ENCODE data around the gene C11orf24. TPM values are rescaled to one million over a fixed set of nuclear protein-coding genes. Genes with fewer than 3 reads are reported as not detected.

Gene C11orf24
- total and polyA plus RNA-seq, 2 of the 8 experiments (the other 6 are each of a cell fraction or from before 2014, with no cell fraction given) = 45.4 to 51.7 TPM

DNA sequence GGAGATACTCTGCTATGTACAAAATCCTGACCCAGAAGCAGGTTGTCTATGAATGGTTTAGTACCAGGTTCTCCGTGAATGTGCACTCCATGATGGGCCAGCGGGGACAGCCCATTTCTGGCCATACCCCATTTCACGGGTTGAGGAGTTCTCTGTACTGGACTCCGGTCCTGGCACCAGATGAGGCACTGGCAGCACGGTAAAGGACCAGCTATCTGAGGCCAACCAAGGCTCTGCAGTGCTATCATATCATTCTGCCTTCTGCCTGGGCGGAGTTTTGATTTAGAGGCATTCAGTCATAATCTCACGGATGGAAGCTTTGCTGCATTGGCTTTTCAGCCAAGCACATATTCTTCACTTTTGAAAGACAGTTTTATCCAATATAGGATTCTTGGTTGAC lies 40.2 kb downstream of the C11orf24 start:
- H3K36me3 ChIP-seq (ENCODE audit: control insufficient read depth in 2 of 4, insufficient read depth in 4 of 4, low read length in 3 of 4) = no peaks in the 10 kb centered on the region

More for the DNA sequence above, 40.2 kb downstream of the C11orf24 start:
- no peak overlapping the region for H3K27ac ChIP-seq (ENCODE audit: low read depth, low read length)
- no peak overlapping the region for H3K14ac ChIP-seq (ENCODE audit: insufficient read length)
- no peaks in the 10 kb centered on the region for H3K79me2 ChIP-seq (ENCODE audit: control insufficient read depth in 1 of 2, insufficient read depth in 2 of 2, low read length in 2 of 2)
- H2BK120ac ChIP-seq (replicated peaks; ENCODE audit: low read depth, low read length) = no peak overlapping the region
- H2AK5ac ChIP-seq (ENCODE audit: low read depth, low read length) = no peak overlapping the region
- POLR2A ChIA-PET (ENCODE audit: partially characterized antibody) = no interaction called here
- H4K91ac ChIP-seq (replicated peaks; ENCODE audit: insufficient read length, low read length) = no peak overlapping the region
- H3K9ac ChIP-seq (replicated peaks in 1 of 4; ENCODE audit: extremely low read depth in 1 of 4, low read depth in 3 of 4, low read length in 3 of 4) = no peak overlapping the region
- H2BK15ac ChIP-seq (ENCODE audit: low read length) = no peak overlapping the region
- H4K20me1 ChIP-seq (replicated peaks in 1 of 2; ENCODE audit: control insufficient read depth in 1 of 2, insufficient read depth in 2 of 2, low read length in 2 of 2) = no peaks in the 10 kb centered on the region
- no peak overlapping the region for H3K56ac ChIP-seq (replicated peaks; ENCODE audit: insufficient read length, low read depth, low read length)
- H2BK5ac ChIP-seq (ENCODE audit: low read depth, low read length) = no peak overlapping the region
- H2AFZ ChIP-seq (ENCODE audit: low read length) = no peak overlapping the region
- no peak overlapping the region for H3K4me3 ChIP-seq (ENCODE audit: extremely low read depth in 1 of 4, insufficient read depth in 2 of 4, low read depth in 3 of 4, low read length in 4 of 4)
- peaks cover 0 to 4% of the 10 kb centered on the region in 2 experiments; a peak in 1 of 4 replicates for H3K9me3 ChIP-seq (ENCODE audit: insufficient read depth in 2 of 2, low read depth in 1 of 2, low read length in 1 of 2)
- H3K79me1 ChIP-seq (ENCODE audit: low read depth, low read length) = no peaks in the 10 kb centered on the region
- no peak overlapping the region for H3K4ac ChIP-seq (replicated peaks; ENCODE audit: insufficient read length, low read depth, low read length)
- H2BK12ac ChIP-seq (ENCODE audit: low read depth, low read length) = no peak overlapping the region
- H2BK20ac ChIP-seq (ENCODE audit: low read length) = no peak overlapping the region
- H4K5ac ChIP-seq (ENCODE audit: insufficient read length, low read depth, low read length) = no peak overlapping the region
- WGBS, 2 experiments (ENCODE audit: extremely low coverage in 1 of 2, insufficient coverage in 1 of 2, insufficient read length in 1 of 2, insufficient replicate concordance in 2 of 2, low coverage in 1 of 2, low lambda C conversion rate in 2 of 2, missing lambda C conversion rate in 1 of 2) = 87% methylated on average over 7 of the region's 7 CpGs; no CpG with 5 or more reads in 1 of the 2 experiments
- CTCF ChIA-PET (ENCODE audit: partially characterized antibody) = interaction anchor here (0.6 to 1.2 kb wide), 2 partner anchors 9 to 26 kb away, joined by 3 read pairs; no protein-coding TSS in a partner anchor
- no peak overlapping the region for H3K18ac ChIP-seq (ENCODE audit: extremely low read depth, low read length)
- DNase-seq (ENCODE audit: low read depth in 1 of 2, low spot score in 2 of 2) (no peak), FAIRE-seq (no peak)
- H3K4me2 ChIP-seq (ENCODE audit: insufficient read depth in 1 of 2, low read depth in 2 of 2, low read length in 2 of 2) = no peak overlapping the region
- no peak overlapping the region for H4K8ac ChIP-seq (ENCODE audit: extremely low read depth, insufficient read depth, low read length)
- TF ChIP-seq HDAC2 (IDR thresholded peaks at IDR 0.05; ENCODE audit: borderline replicate concordance in 1 of 2, low read depth in 2 of 2, low read length in 2 of 2) = no peak
- no peak overlapping the region for H3K23ac ChIP-seq (ENCODE audit: insufficient read length)
- H3K27me3 ChIP-seq (replicated peaks in 1 of 4; ENCODE audit: control insufficient read depth in 3 of 4, extremely low read depth in 1 of 4, insufficient read depth in 3 of 4, low read length in 3 of 4) = no peaks in the 10 kb centered on the region
- H3K4me1 ChIP-seq (replicated peaks in 1 of 4; ENCODE audit: control insufficient read depth in 3 of 4, insufficient read depth in 4 of 4, low read length in 3 of 4) = no peaks in the 10 kb centered on the region
- H3K23me2 ChIP-seq (ENCODE audit: low read depth, low read length) = no peaks in the 10 kb centered on the region
